Measurements from ENCODE around the gene ATF6. TPM values are rescaled to one million over a fixed set of nuclear protein-coding genes. Genes with fewer than 3 reads are reported as not detected.

The ATF6 gene
- total RNA-seq, 1 donor from 2014 or later: 25.3 TPM

- TF ChIP-seq, protein P1, sequence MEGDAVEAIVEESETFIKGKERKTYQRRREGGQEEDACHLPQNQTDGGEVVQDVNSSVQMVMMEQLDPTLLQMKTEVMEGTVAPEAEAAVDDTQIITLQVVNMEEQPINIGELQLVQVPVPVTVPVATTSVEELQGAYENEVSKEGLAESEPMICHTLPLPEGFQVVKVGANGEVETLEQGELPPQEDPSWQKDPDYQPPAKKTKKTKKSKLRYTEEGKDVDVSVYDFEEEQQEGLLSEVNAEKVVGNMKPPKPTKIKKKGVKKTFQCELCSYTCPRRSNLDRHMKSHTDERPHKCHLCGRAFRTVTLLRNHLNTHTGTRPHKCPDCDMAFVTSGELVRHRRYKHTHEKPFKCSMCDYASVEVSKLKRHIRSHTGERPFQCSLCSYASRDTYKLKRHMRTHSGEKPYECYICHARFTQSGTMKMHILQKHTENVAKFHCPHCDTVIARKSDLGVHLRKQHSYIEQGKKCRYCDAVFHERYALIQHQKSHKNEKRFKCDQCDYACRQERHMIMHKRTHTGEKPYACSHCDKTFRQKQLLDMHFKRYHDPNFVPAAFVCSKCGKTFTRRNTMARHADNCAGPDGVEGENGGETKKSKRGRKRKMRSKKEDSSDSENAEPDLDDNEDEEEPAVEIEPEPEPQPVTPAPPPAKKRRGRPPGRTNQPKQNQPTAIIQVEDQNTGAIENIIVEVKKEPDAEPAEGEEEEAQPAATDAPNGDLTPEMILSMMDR (IDR thresholded peaks at IDR 0.05; ENCODE audit: insufficient read depth, low read length, severe bottlenecking): no peak
- Histone ChIP-seq H3K36me3 (ENCODE audit: control insufficient read depth, insufficient read depth, low read length) (peaks cover 4% of the 10 kb centered on the region), H3K4me3 (ENCODE audit: low read depth, low read length) (no peak overlapping the region), H3K27me3 (ENCODE audit: control insufficient read depth, insufficient read depth, low read length) (no peaks in the 10 kb centered on the region)
- FAIRE-seq (no peak), DNase-seq (ENCODE audit: low read depth) (peak; percentile 72)
Measured at GRCh38 chr1:161962091-161962887, 196.2 kb downstream of the ATF6 start.

DNA sequence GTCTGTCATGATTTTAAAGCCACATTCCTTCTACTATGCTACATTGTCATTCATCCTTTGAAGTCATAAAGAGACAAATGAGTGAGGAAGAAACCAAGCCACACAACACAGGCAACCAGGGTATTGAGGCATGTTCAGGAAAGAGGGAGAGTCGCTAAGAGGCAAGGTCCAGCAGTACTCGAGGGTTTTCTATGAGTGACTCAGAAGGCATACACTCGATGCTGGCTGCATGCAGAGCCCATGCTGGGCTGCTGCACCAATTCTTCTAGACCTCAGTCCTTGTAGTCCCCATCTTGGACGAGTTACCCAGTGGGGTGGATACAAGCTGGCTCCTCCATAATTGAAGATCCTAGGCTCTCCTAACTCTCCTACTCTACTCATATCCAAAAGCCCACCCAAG lies 199.9 kb downstream of the ATF6 start:
- Histone ChIP-seq H3K27me3 (ENCODE audit: control insufficient read depth, insufficient read depth, low read length) (no peaks in the 10 kb centered on the region), H3K4me3 (ENCODE audit: low read depth, low read length) (no peak overlapping the region), H3K36me3 (ENCODE audit: control insufficient read depth, insufficient read depth, low read length) (no peaks in the 10 kb centered on the region)
- FAIRE-seq (no peak), DNase-seq (ENCODE audit: low read depth) (no peak)
- TF ChIP-seq, protein P1 (IDR thresholded peaks at IDR 0.05; ENCODE audit: insufficient read depth, low read length, severe bottlenecking): no peak

DNA sequence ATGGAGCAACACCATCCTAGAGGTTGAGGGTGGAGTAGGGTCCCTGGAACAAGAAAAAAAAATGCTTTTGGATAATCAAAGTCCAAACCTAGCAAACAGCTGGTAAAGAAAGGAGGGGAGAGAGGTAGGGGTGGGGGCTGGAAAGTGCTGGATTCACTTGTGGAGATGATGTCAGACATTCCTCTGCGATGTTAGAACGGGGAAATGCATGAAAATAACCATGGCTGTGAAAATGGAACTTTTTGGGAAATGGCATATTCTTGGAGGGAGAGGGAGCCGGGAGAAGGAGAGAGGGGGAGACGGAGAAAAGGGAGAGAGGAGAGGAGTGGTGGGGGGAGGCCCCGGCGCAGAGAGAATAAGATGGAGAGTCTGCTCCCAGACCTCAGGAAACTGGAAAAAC lies 203.9 kb downstream of the ATF6 start:
- H3K27me3 ChIP-seq (ENCODE audit: control insufficient read depth, insufficient read depth, low read length): no peaks in the 10 kb centered on the region
- TF ChIP-seq, protein P1 (IDR thresholded peaks at IDR 0.05; ENCODE audit: insufficient read depth, low read length, severe bottlenecking): no peak
- no peaks in the 10 kb centered on the region for H3K36me3 ChIP-seq (ENCODE audit: control insufficient read depth, insufficient read depth, low read length)
- DNase-seq (ENCODE audit: low read depth): no peak
- no peak for FAIRE-seq
- H3K4me3 ChIP-seq (ENCODE audit: low read depth, low read length): no peak overlapping the region

DNA sequence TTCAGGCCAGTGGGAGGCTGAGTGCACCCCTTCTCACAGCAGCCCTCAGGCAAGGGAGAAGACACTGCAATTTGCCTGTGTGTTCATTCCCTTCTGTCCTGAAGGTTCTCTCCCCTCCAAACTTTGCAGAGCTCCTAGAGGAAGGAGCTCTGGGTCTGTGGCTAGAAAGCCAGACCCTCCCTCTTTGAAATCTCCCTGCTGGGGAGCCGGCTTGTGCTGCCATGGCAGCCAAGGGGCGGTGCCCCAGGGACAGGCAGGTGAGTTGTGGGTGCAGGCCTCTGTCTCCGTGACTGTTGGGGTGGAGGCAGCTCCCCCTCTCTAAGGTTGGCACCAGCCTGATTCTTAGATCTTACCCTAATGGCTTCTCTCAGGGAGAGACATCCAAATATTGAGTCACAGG lies 204.5 kb downstream of the ATF6 start:
- no peak overlapping the region for H3K4me3 ChIP-seq (ENCODE audit: low read depth, low read length)
- DNase-seq (ENCODE audit: low read depth): no peak
- TF ChIP-seq, protein P1 (IDR thresholded peaks at IDR 0.05; ENCODE audit: insufficient read depth, low read length, severe bottlenecking): no peak
- no peaks in the 10 kb centered on the region for H3K27me3 ChIP-seq (ENCODE audit: control insufficient read depth, insufficient read depth, low read length)
- H3K36me3 ChIP-seq (ENCODE audit: control insufficient read depth, insufficient read depth, low read length): no peaks in the 10 kb centered on the region
- no peak for FAIRE-seq

- Histone ChIP-seq H3K4me3 (ENCODE audit: low read depth, low read length) (no peak overlapping the region), H3K27me3 (ENCODE audit: control insufficient read depth, insufficient read depth, low read length) (no peaks in the 10 kb centered on the region), H3K36me3 (ENCODE audit: control insufficient read depth, insufficient read depth, low read length) (no peaks in the 10 kb centered on the region)
- TF ChIP-seq, protein P1 (IDR thresholded peaks at IDR 0.05; ENCODE audit: insufficient read depth, low read length, severe bottlenecking): no peak
- FAIRE-seq (no peak), DNase-seq (ENCODE audit: low read depth) (no peak)
Measured at GRCh38 chr1:161972828-161973227, 206.7 kb downstream of the ATF6 start.
